ENCODE results near the gene MPP2.
"Not testable (repeated sequence)": the region's sequence is repeated elsewhere in the genome, so short reads cannot be mapped to it uniquely, and the experiment has no call there.

Gene MPP2

DNA sequence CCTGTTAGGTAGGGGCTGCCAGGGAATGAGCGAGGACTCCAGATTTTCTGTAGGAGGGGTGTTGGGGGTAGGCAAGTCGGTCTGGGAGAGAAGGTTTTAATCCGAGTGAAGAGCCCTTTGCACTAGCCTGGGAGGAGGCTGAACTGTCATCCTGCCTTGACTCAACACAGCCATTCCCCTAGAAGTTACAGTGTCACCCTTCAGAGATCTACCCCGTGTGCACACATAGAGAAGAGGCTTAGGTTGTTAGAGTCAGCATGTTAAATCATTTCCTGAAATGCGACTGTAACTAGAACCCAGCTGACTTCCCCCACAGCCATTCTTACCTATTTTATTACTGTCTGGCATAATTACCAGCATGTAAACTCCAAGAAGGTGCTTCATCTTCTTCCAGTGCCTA lies 20.6 kb upstream of the MPP2 start:
- DNase-seq: not testable (repeated sequence)

DNA sequence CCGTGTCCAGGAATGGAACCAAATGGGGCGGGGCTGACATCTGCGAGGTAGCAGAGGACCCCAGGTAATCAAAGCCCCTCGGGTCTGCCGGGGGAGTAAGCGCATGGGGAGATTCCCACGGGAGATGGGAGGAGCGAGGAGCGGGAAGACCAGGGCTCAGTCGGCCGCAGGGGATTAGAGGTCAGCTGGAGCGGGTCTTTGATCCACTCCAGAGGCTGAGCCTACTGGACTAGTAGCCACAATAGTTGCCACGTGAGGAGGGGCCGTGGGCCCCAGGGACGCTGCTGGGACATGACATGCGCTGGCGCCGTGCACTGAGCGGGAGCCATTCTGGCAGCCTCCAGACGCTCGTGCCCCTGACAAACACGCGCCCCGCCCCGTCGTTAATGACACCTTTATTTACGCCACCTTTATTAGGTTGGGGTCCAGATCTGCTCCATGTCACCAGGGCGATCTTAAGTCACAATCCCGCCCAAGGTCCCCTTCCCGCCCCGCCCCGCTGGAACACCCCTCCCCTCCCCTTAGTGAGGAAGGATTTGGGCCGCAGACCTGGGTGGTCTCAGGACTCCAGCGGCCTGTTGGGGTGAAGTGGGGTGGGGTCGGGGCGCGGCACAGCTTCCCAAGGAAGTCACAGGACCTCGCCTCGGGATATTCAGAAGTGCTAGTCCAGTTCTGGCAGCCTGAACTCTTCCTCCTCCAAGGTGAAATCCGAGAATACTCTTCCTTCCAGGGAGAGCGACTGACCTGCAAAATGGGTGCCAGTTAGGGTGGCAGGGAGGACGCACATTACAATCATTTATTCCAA lies 19.9 kb upstream of the MPP2 start:
- DNase-seq: no peak

DNA sequence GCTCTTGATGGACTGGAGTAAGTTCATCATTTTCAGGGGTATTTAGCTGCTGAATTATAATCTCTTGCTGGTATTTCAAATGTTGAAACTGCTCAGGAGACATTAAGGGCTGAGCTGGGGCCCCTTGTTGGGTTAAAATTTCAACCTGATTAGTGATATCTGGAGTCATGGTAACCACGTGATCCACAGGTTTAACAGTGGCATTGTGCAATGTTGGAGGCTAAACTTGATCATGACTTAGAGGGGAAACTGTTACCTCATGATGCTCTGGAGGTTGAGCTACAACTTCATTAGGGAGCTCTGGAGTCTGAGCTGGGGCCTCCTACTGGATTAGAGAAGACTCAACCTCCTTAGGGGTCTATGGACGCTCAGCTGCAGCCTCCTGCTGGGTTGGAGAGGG lies 17.2 kb upstream of the MPP2 start:
- no peak for DNase-seq

DNA sequence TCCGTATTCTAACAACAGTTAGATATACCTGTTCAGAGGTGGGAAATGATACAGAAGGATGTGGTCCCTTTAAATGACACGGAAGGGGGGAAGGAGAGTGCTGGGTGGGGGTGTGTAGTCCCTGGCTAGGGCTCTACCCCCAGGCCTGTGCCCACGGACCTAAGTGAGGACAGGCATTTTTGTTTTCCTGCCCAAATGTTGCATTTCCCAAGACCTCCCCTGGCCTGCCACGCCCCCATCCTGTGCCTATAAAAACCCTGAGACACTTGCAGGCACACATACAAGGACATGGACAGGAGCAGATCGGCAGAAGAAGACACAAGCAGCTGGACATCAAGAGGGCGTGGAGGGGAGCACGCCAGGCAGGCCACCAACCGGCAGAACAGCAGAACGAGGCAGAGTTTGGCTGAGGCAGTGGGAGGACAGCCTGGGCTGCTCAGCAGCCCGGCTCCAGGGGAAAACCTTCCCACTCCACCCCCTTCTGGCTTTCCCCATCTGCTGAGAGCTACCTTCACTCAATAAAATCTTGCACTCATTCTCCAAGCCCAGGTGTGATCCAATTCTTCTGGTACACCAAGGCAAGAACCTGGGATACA lies 13.3 kb upstream of the MPP2 start:
- DNase-seq: no peak

GRCh38 chr17:43918026-43918389 lies 10.7 kb upstream of the MPP2 start:
- DNase-seq: no peak

DNA sequence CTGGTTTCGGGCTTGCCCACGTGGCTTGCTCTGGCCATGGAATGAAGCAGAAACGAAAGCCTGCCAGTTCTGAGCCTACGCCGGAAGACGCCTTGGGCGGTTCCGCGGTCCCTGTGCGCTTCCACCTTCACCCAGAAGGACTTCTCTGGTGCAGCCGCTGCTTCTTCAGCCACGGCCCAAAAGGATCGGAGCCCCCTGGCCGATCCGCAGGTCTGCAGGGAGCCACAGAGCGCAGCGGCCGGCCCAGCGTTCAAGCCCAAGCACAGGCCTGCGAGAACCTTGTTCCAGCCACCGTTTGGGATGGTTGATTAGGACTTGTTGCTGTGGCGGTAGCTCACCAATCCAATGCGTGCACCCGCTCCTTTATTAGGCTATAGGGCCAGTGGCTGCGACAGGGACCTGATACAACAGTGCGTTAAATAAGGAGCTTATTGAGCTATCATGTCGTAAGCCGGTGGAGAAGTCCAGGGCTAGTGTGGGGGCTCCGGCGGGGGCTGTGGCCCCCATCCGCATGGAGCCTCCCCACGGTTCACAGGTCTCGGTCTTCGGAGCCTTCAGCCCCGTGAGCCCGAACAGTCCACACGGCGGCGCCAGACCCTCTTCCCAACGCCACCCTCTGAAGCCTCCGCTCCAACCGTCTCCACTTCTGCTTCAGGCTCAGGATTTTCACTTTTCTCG lies 10.2 kb upstream of the MPP2 start:
- no peak for DNase-seq

DNA sequence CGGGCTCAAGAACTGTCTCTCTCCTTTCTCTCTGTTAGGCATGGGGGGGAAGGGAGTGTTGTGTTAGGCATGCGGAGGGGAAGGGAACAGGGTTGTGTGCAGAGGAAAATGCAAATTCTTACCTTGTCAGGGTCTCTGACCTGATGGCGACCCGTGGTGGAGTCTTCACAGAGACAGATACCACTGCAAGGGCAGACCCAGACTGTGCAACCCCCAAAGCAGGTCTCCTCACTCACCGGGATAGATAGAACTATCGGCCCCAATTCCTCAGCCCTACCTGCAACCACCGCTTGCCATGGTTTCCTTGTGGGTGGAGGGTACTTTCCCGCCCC lies 9.6 kb upstream of the MPP2 start:
- no peak for DNase-seq

DNA sequence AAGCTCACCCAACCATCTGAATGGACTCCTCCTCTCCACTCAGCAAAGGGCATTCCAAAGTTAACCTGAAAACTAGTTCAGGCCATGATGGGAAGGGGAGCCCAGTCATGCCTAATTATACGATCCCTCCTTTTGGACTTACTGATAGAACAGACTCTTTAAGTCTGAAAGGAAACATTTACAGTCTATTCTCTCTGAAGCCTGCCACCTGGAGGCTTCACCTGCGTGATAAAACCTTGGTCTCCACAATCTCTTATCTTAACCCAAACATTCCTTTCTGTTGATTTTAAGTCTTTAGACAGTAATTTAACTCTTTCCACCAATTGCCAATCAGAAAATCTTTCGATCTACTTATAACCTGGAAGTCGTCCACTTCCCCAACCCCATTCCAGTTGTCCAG lies 9.0 kb upstream of the MPP2 start:
- no peak for DNase-seq

DNA sequence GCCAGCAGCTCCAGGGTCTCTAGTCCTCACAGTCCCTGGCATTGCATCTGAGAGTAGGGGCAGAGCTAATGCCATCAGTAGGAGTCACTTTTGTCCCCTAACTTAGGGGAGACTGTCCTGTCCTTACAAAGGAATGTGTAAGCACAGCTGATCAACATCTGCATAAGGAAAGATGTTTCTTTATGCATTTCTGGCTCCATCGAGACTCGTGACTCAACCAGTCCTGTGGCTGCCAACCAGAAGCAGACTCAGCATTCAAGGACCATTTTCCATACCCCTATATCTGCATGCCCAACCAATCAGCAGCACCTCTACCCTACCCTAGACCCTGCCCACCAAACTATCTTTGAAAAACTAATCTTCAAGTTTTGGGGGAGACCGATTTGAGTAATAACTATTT lies 8.2 kb upstream of the MPP2 start:
- DNase-seq: no peak

DNA sequence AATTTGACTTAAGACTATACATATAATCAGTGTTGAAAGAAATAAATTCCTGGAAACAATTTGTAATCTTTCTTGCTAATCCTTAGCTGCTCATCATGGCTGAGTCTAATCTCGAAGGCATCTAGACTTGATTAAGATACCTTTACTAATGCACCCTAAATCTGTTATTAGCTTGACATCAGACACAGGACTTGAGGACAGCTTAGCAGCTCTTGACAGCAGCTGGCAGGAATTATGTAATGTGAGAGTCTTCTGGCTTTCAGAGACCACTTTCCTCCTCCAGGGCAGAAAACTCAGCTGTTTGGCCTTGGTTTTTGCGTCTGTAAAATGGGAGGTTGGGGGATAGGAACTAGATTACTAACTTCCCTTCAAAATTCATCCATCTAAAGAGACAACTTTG lies 7.1 kb upstream of the MPP2 start:
- DNase-seq: no peak

- no peak for DNase-seq
Observed at GRCh38 chr17:43913584-43913983, 6.2 kb upstream of the MPP2 start.

DNA sequence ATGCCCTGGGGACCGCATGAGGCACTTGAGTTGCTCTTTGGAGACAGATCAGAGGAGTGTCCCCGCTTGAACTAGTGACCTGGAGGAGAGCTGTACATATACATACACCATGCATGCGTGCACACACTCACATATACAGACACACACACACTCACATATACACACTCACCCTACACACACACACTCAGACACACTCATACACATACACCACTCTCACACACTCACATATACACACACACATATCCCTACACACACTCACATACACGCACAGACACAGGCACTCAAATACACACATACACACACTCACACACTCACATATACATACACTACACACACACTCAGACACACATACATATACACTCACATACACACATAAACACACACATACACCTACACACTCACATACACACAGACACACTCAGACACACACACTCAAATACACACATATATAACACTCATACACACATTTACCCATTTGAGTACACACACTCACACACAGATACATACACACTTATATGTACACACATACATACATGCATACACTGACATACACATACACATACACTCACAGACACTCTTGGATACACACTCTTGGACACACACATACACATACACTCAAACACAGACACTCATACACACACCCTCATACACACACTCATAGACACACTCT lies 5.4 kb upstream of the MPP2 start:
- DNase-seq: no peak

- DNase-seq: no peak
Observed at GRCh38 chr17:43911904-43912303, 4.6 kb upstream of the MPP2 start.

DNA sequence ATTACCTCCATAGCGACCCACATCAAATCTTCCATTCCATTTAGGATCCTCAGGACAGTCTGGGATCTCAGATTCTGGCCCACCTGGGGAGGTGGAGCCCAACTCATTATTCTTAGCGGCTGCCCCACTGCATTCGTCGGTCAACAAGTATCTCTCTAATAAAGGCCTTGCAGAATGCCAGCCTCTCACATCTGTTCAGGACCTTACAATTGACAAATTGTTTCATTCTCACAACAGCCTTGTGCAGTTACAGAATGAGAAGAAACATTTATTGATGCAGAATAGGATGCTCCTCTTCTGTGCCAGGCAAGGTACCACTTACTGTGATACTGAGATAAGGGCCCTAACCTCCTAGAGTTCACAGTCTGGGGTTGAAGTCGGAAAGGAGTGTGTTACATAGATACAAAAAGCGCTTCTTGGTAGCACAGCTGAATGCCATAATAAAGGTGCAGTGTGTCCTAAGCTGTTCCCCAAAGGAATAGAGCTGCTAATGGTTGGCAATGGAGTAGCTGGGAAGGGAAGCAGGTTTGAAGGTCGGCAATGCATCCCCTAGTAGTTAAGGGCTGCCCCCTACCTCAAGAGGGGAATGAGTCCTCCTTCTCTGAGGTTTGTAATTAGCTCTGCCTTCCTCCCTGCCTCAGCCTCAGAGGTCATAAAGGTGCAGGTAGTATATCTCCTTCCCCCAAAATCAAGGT lies 2.3 kb upstream of the MPP2 start:
- no peak for DNase-seq

DNA sequence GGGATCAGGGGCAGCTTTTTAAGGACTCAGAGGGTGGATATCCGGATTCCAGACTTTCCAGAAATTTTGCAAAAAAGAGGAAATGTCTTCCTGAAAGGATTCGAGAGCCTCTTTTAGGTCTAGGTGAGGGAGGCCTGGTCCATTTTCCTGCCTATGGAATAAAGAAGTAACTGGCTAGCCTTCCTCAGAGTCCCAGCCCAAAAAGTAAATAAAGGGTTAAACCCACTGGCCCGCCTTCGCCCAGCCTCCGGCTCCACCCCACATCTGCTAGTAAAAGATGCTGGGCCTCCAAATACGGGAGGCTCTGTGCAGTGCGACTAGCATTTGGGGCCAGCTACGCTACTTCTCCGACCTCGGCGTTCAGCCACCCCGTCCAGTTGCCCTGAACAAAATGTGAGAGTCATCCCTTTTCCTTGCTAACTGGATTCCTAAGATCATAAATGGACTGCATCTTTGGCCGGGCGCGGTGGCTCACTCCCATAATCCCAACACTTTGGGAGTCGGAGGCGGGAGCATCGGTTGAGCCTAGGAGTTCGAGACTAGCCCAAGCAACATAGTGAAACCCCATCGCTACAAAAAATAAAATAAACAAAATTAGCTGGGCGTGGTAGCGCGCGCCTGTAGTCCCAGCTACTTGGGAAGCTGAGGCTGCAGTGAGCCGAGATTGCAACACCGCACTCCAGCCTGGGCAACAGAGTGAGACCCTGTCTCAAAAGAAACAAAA lies 824 bp upstream of the MPP2 start:
- DNase-seq: peak; percentile 55

DNA sequence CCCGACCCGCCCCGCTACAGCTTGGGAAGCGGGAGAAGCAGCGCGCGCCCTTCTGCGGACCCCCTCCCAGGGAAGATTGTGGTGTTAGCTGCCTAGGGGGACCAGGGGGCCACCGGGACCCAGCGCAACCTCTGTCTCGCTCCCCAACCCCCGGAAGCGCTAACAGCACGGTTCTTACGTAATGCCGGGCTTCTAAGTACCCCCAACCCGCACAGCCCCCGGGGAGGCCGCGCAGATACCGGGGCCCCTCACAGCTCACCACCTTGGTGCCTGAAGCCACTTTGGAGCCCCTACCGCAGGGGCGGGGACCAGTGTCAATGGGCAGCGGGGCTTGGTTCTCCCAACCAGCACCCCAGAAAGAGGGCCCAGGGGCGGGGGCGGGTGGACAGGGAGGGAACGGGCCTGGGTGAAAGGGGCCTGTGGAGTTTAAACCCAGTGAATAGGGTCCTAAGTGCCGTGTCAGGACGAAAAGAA lies 348 bp downstream of the MPP2 start:
- DNase-seq: no peak

GRCh38 chr17:43905985-43906852 lies 1.1 kb downstream of the MPP2 start:
- DNase-seq: peak; percentile 34

GRCh38 chr17:43905400-43905984 lies 1.8 kb downstream of the MPP2 start:
- DNase-seq: no peak

GRCh38 chr17:43901861-43902589 lies 5.3 kb downstream of the MPP2 start:
- no peak for DNase-seq
